LNCaP clone FGC (cell line): ENCODE data around the gene EFNA5.
A peak's percentile ranks its signal among the peaks of the same experiment; 100 is the strongest.

ENCODE experiments used
- DNase-seq: peaks from one replicate; pipeline ENCODE4 v3.0.0-alpha.2; 2011; ENCODE audit warnings: low read depth
- H3K4me3 ChIP-seq: 2 replicates; pipeline ENCODE4 v1.5.1; 2011; ENCODE audit warnings: mild to moderate bottlenecking, low read depth, low read length, control low read depth
- CTCF ChIP-seq: IDR thresholded peaks from 2 replicates; pipeline ENCODE4 v1.5.1; 2012; ENCODE audit warnings: mild to moderate bottlenecking; ENCODE audit not compliant: control insufficient read depth, insufficient read depth; ENCODE audit errors: extremely low read depth

The EFNA5 gene

GRCh38 chr5:107669096-107670031, 1.4 kb downstream of the EFNA5 start:
- no peak for DNase-seq
- no peak for TF ChIP-seq CTCF
- H3K4me3 ChIP-seq = peak overlapping the region; percentile 87

GRCh38 chr5:107668154-107669095, 2.3 kb downstream of the EFNA5 start:
- no peak for DNase-seq
- TF ChIP-seq CTCF = no peak

GRCh38 chr5:107666051-107666655, 4.6 kb downstream of the EFNA5 start:
- no peak for TF ChIP-seq CTCF
- H3K4me3 ChIP-seq = peak overlapping the region; percentile 87
- DNase-seq = no peak

More at GRCh38 chr5:107668154-107669095, 2.3 kb downstream of the EFNA5 start:
- H3K4me3 ChIP-seq = peak overlapping the region; percentile 87

GRCh38 chr5:107665036-107665570, 5.6 kb downstream of the EFNA5 start:
- DNase-seq = no peak
- peak overlapping the region; percentile 87 for H3K4me3 ChIP-seq
- no peak for TF ChIP-seq CTCF

- no peak for TF ChIP-seq CTCF
Measured at GRCh38 chr5:107663697-107664096, 7.0 kb downstream of the EFNA5 start.

GRCh38 chr5:107661650-107662044, 9.1 kb downstream of the EFNA5 start:
- H3K4me3 ChIP-seq = peak overlapping the region; percentile 41
- TF ChIP-seq CTCF = no peak
- no peak for DNase-seq

More at GRCh38 chr5:107663697-107664096, 7.0 kb downstream of the EFNA5 start:
- DNase-seq = no peak
- H3K4me3 ChIP-seq = peak overlapping the region; percentile 41
